HCT116 (cell line): ENCODE data around the gene FMN1. TPM values are rescaled to one million over a fixed set of nuclear protein-coding genes. Genes with fewer than 3 reads are reported as not detected.

ENCODE experiments used
- ATAC-seq: fragments of 200-7000 bp; cut with Tn5 transposase; 2 replicates; pipeline ENCODE4 v1.9.1; 2020; ENCODE audit warnings: mild to moderate bottlenecking, moderate library complexity
- BruUV-seq: library from RNA; stranded (reverse); fragments of 400-500 nt; replicated peaks from 2 replicates; lab custom pipeline; 2021; lab: Mats Ljungman, UMichigan
- CTCF ChIA-PET: fragments of 300-600 bp; sonication (Branson Sonifier 250); formaldehyde crosslinking; loops from one replicate; lab custom pipeline; 2021; ENCODE audit warnings: antibody characterized with exemption; lab: Charles Lee
- POLR2A ChIA-PET: fragments of 300-600, 350-600 bp; sonication (Branson Sonifier 250); formaldehyde crosslinking; loops from one replicate; lab custom pipeline; 2021; ENCODE audit warnings: antibody characterized with exemption; lab: Charles Lee
- RAD21 ChIA-PET, 2 experiments: fragments of 300-600 bp; sonication (Branson Sonifier 250); formaldehyde crosslinking; loops; one replicate each; lab custom pipeline; 2023; ENCODE audit warnings: low total read pairs in 2 of 2; ENCODE audit not compliant: uncharacterized antibody in 2 of 2, unreplicated experiment in 2 of 2, low non-redundant PET in 1 of 2; lab: Charles Lee
- DNase-seq: peaks from one replicate; pipeline ENCODE4 v3.0.0-alpha.2; 2010; ENCODE audit warnings: low read depth, low spot score
- H2AFZ ChIP-seq: fragments of 200-600 bp; shearing (Covaris generic), sonication (generic); 2 replicates; pipeline ENCODE4 v1.6.1; 2017; ENCODE audit warnings: low read depth, mixed run types, mixed read lengths, antibody characterized with exemption, low read length; ENCODE audit not compliant: poor library complexity, severe bottlenecking
- H3K27ac ChIP-seq: 2 replicates; pipeline ENCODE4 v1.5.1; 2012; ENCODE audit warnings: low read depth, low read length
- H3K27me3 ChIP-seq: fragments of 200-600 bp; sonication (generic); 2 replicates; pipeline ENCODE4 v1.6.1; 2016; ENCODE audit warnings: mixed run types, low read length, mixed read lengths; ENCODE audit not compliant: insufficient read depth
- H3K36me3 ChIP-seq, 2 experiments: fragments of 200-500 bp in 1 of 2; fragments of 200-600 bp in 1 of 2; sonication (Bioruptor generic) in 1 of 2; sonication (generic) in 1 of 2; 2 replicates each; pipeline versions ENCODE4 v1.5.1 to v1.6.1; 2014 to 2016; ENCODE audit warnings: low read length in 2 of 2, inconsistent platforms in 1 of 2, mixed read lengths in 1 of 2, mixed run types in 1 of 2; ENCODE audit not compliant: insufficient read depth in 2 of 2, control insufficient read depth in 1 of 2
- H3K4me1 ChIP-seq, 2 experiments: fragments of 200-600 bp in 1 of 2; sonication (generic) in 1 of 2; 2 replicates each; pipeline versions ENCODE4 v1.5.1 to v1.6.1; 2012 to 2017; ENCODE audit warnings: low read length in 2 of 2, inconsistent platforms in 1 of 2, mild to moderate bottlenecking in 1 of 2, mixed read lengths in 1 of 2, mixed run types in 1 of 2, moderate library complexity in 1 of 2; ENCODE audit not compliant: insufficient read depth in 2 of 2, control insufficient read depth in 1 of 2
- H3K4me2 ChIP-seq: fragments of 200-600 bp; sonication (generic); 2 replicates; pipeline ENCODE4 v1.6.1; 2017; ENCODE audit warnings: mixed run types, low read length, mixed read lengths
- H3K4me3 ChIP-seq, 2 experiments: fragments of 200-600 bp in 1 of 2; sonication (generic) in 1 of 2; replicated peaks in 1 of 2; 2 replicates each; pipeline ENCODE4 v1.5.1; 2011 to 2016; ENCODE audit warnings: low read length in 2 of 2, control low read depth in 1 of 2, low read depth in 1 of 2, mild to moderate bottlenecking in 1 of 2, mixed read lengths in 1 of 2, mixed run types in 1 of 2
- H3K79me2 ChIP-seq: fragments of 200-600 bp; sonication (generic); 2 replicates; pipeline ENCODE4 v1.6.1; 2017; ENCODE audit warnings: mild to moderate bottlenecking, mixed run types, low read length, moderate library complexity, mixed read lengths; ENCODE audit not compliant: insufficient read depth
- H3K9ac ChIP-seq: fragments of 200-600 bp; sonication (generic); 2 replicates; pipeline ENCODE4 v1.6.1; 2016; ENCODE audit warnings: low read length, mixed read lengths
- H3K9me2 ChIP-seq: fragments of 200-600 bp; sonication (generic), shearing (Covaris generic); 2 replicates; pipeline ENCODE4 v1.6.1; 2017; ENCODE audit warnings: mixed run types, mild to moderate bottlenecking, moderate library complexity; ENCODE audit not compliant: insufficient read depth
- H3K9me3 ChIP-seq, 2 experiments: fragments of 200-500 bp in 1 of 2; fragments of 200-600 bp in 1 of 2; sonication (Bioruptor generic) in 1 of 2; sonication (generic) in 1 of 2; 2 replicates each; pipeline ENCODE4 v1.6.1; 2014 to 2017; ENCODE audit warnings: low read length in 2 of 2, mixed read lengths in 2 of 2, inconsistent platforms in 1 of 2, low read depth in 1 of 2, mild to moderate bottlenecking in 1 of 2, mixed run types in 1 of 2, moderate library complexity in 1 of 2; ENCODE audit not compliant: control insufficient read depth in 1 of 2, insufficient read depth in 1 of 2
- H4K20me1 ChIP-seq: fragments of 200-600 bp; sonication (generic), shearing (Covaris generic); 2 replicates; pipeline ENCODE4 v1.6.1; 2017; ENCODE audit warnings: mixed run types, mild to moderate bottlenecking, moderate library complexity; ENCODE audit not compliant: insufficient read depth
- CBX3 ChIP-seq: IDR thresholded peaks from 2 replicates; pipeline ENCODE4 v1.6.1; 2012; ENCODE audit warnings: low read depth
- CTCF ChIP-seq, 3 experiments: fragments of 200-600 bp in 1 of 3; sonication (generic) in 1 of 3; IDR thresholded peaks in 2 of 3; conservative IDR thresholded peaks in 1 of 3; 2 replicates each; pipeline ENCODE4 v1.5.1; 2012 to 2017; ENCODE audit warnings: low read depth in 2 of 3, low read length in 2 of 3, antibody characterized with exemption in 1 of 3, borderline replicate concordance in 1 of 3, control low read depth in 1 of 3, mild to moderate bottlenecking in 1 of 3, mixed read lengths in 1 of 3, mixed run types in 1 of 3, moderate library complexity in 1 of 3; ENCODE audit not compliant: insufficient read depth in 1 of 3
- ELF1 ChIP-seq: IDR thresholded peaks from 2 replicates; pipeline ENCODE4 v1.6.1; 2012; ENCODE audit warnings: low read depth, borderline replicate concordance
- EZH2 ChIP-seq: fragments of 200-600 bp; sonication (generic); IDR thresholded peaks from 2 replicates; pipeline ENCODE4 v1.6.1; 2017; ENCODE audit warnings: antibody characterized with exemption, mixed run types
- MAX ChIP-seq: IDR thresholded peaks from 2 replicates; pipeline ENCODE4 v1.6.1; 2012
- POLR2A ChIP-seq: IDR thresholded peaks from 2 replicates; pipeline ENCODE4 v1.7.0; 2011; ENCODE audit warnings: borderline replicate concordance; ENCODE audit not compliant: insufficient read depth, insufficient read length; ENCODE audit errors: extremely low read depth
- RAD21 ChIP-seq: IDR thresholded peaks from 2 replicates; pipeline ENCODE4 v1.6.1; 2012; ENCODE audit warnings: low read depth, mild to moderate bottlenecking
- REST ChIP-seq: IDR thresholded peaks from 2 replicates; pipeline ENCODE4 v1.6.1; 2012; ENCODE audit warnings: low read depth
- SIN3A ChIP-seq: IDR thresholded peaks from 2 replicates; pipeline ENCODE4 v1.6.1; 2012; ENCODE audit warnings: low read depth
- SRF ChIP-seq: IDR thresholded peaks from 2 replicates; pipeline ENCODE4 v1.6.1; 2012; ENCODE audit warnings: low read depth
- TCF7L2 ChIP-seq: IDR thresholded peaks from 2 replicates; pipeline ENCODE4 v1.7.0; 2011; ENCODE audit warnings: borderline replicate concordance, inconsistent platforms; ENCODE audit not compliant: insufficient read depth, insufficient read length; ENCODE audit errors: extremely low read depth
- YY1 ChIP-seq: IDR thresholded peaks from 2 replicates; pipeline ENCODE4 v1.6.1; 2011; ENCODE audit warnings: low read length, low read depth, moderate library complexity, mild to moderate bottlenecking; ENCODE audit not compliant: insufficient replicate concordance; ENCODE audit errors: extremely low read depth
- ZBTB33 ChIP-seq: IDR thresholded peaks from 2 replicates; pipeline ENCODE4 v1.6.1; 2011; ENCODE audit warnings: mild to moderate bottlenecking, low read length, moderate library complexity; ENCODE audit not compliant: insufficient replicate concordance; ENCODE audit errors: extremely low read depth
- intact Hi-C: fragments of 100-400 bp; cut with micrococcal nuclease; formaldehyde crosslinking; loops from 2 replicates; pipeline ENCODE4 v1.10.0; 2022
- total RNA-seq: library from RNA; stranded (reverse); gene quantifications from one replicate; pipeline ENCODE4 v1.2.1, GENCODE V29; 2021; ENCODE audit not compliant: unreplicated experiment

FMN1 gene
- total RNA-seq, 1 experiment from 2014 or later, result 0.39 TPM

- TF ChIP-seq ZBTB33 (no peak), CTCF (IDR thresholded peaks at IDR 0.05 in 2 of 3, conservative IDR thresholded peaks at IDR 0.05 in 1 of 3; ENCODE audit: borderline replicate concordance in 1 of 3, insufficient read depth in 1 of 3, low read depth in 2 of 3, low read length in 2 of 3) (no peak), SIN3A (no peak), RAD21 (no peak)
- TF ChIP-seq, all 23 proteins: peak for 0
These were observed 277 bp downstream of the FMN1 start (continued) for GRCh38 chr15:33194237-33194636.

- intact Hi-C loops, result no loop called here
- no TSS peak for BruUV-seq
- ATAC-seq, result no peak
- no peaks in the 10 kb centered on the region for H3K9me3 ChIP-seq
- H3K27ac ChIP-seq, result no peak overlapping the region
- H3K4me1 ChIP-seq, result peaks cover 0 to 11% of the 10 kb centered on the region in 2 experiments; a peak in 1 of 4 replicates
- no peaks in the 10 kb centered on the region for H3K36me3 ChIP-seq
- RAD21 ChIA-PET, result no interaction called here
- no peak for DNase-seq
- no peak overlapping the region for H3K4me2 ChIP-seq
- TF ChIP-seq POLR2A (no peak), MAX (no peak), EZH2 (no peak), YY1 (no peak), CBX3 (no peak), ELF1 (no peak), SRF (no peak), TCF7L2 (no peak), REST (no peak)
- no peaks in the 10 kb centered on the region for H3K9me2 ChIP-seq
- no peak overlapping the region for H3K4me3 ChIP-seq
- POLR2A ChIA-PET, result no interaction called here
- CTCF ChIA-PET, result no interaction called here
- H4K20me1 ChIP-seq, result no peaks in the 10 kb centered on the region
- H3K27me3 ChIP-seq, result no peaks in the 10 kb centered on the region
- no peaks in the 10 kb centered on the region for H3K79me2 ChIP-seq
- no peak overlapping the region for H2AFZ ChIP-seq
- H3K9ac ChIP-seq, result no peak overlapping the region
These were observed 2.9 kb downstream of the FMN1 start for GRCh38 chr15:33191591-33191990.
